Muscle layer of colon (tissue), 2 donors: ENCODE data around the gene SMAD4.
"Not testable (repeated sequence)": the region's sequence is repeated elsewhere in the genome, so short reads cannot be mapped to it uniquely, and the experiment has no call there.

Source experiments
- H3K27ac ChIP-seq: one replicate; pipeline ENCODE4 v1.7.0; 2013; ENCODE audit warnings: low read depth, mild to moderate bottlenecking, low read length, moderate library complexity
- H3K27me3 ChIP-seq, 2 donors: one replicate each; pipeline ENCODE4 v1.7.0; 2013; ENCODE audit warnings: low read length in 2 of 2, mild to moderate bottlenecking in 2 of 2; ENCODE audit not compliant: insufficient read depth in 2 of 2, control insufficient read depth in 1 of 2
- H3K36me3 ChIP-seq: one replicate; pipeline ENCODE4 v1.7.0; 2013; ENCODE audit warnings: mild to moderate bottlenecking, low read length; ENCODE audit not compliant: insufficient read depth
- H3K4me1 ChIP-seq: one replicate; pipeline ENCODE4 v1.7.0; 2013; ENCODE audit warnings: mild to moderate bottlenecking, low read length; ENCODE audit not compliant: insufficient read depth
- H3K4me3 ChIP-seq, 2 donors: one replicate each; pipeline ENCODE4 v1.7.0; 2013; ENCODE audit warnings: low read length in 2 of 2, low read depth in 1 of 2, mild to moderate bottlenecking in 1 of 2, moderate library complexity in 1 of 2
- H3K9ac ChIP-seq: one replicate; pipeline ENCODE4 v1.7.0; 2013; ENCODE audit warnings: low read length
- H3K9me3 ChIP-seq: one replicate; pipeline ENCODE4 v1.7.0; 2013; ENCODE audit warnings: mild to moderate bottlenecking, low read length
- donor health status: abdominal sarcoma.
- donor health status: Adenocarcinoma of cecum.

The SMAD4 gene

DNA sequence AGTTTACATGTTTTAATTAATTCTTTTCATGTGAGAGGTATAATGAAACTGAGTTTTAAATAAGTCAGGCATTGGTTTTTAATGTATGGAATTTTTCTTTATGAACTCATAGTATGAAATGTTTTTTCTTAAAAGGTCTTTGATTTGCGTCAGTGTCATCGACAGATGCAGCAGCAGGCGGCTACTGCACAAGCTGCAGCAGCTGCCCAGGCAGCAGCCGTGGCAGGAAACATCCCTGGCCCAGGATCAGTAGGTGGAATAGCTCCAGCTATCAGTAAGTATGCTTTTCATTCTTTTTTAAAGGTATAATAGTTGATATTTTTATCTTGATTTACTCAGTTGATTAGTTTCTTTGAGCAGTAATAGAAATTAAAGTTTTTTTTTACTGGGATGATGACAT lies 46.5 kb downstream of the SMAD4 start:
- peaks cover 20% of the 10 kb centered on the region for H3K4me1 ChIP-seq
- peaks cover 22% of the 10 kb centered on the region for H3K36me3 ChIP-seq
- no peaks in the 10 kb centered on the region for H3K9me3 ChIP-seq
- H3K27me3 ChIP-seq, result no peaks in the 10 kb centered on the region
- H3K9ac ChIP-seq, result no peak overlapping the region
- H3K4me3 ChIP-seq, result no peak overlapping the region
- no peak overlapping the region for H3K27ac ChIP-seq

DNA sequence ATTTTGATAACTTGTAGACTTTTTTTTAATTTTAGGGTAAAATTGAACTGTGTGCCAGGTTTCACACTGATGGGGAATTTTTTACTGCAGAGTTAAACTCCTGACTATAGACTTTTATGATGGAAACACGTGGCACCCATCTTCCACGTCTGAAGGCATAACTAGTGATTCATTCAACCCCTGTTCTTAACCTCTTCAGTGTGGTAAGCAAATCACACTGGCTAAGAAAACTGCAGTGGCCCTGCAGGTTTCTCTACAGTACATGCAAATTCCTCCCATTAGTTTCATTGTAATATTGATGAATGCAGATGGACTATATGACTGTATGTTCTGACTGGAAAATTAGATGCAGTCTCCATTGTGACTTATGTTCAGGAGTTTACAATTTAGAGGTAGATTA lies 47.2 kb downstream of the SMAD4 start:
- Histone ChIP-seq H3K9me3 (no peaks in the 10 kb centered on the region), H3K36me3 (peaks cover 26% of the 10 kb centered on the region), H3K4me1 (peaks cover 20% of the 10 kb centered on the region), H3K27ac (no peak overlapping the region), H3K9ac (no peak overlapping the region), H3K27me3 (no peaks in the 10 kb centered on the region), H3K4me3 (no peak overlapping the region)

DNA sequence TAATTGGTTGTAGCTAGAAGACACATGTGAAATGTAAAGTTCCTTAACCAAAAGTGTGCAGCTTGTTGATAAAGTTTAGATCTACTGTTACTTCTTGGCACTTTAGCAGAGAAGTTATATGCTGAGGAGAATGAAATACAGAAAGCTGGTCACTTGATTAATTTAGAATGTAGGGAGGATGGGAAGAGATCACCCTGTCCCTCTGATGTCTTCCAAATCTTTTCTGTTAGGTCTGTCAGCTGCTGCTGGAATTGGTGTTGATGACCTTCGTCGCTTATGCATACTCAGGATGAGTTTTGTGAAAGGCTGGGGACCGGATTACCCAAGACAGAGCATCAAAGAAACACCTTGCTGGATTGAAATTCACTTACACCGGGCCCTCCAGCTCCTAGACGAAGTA lies 48.0 kb downstream of the SMAD4 start:
- Histone ChIP-seq H3K27me3 (no peaks in the 10 kb centered on the region), H3K9ac (no peak overlapping the region), H3K9me3 (no peaks in the 10 kb centered on the region), H3K4me1 (peaks cover 16% of the 10 kb centered on the region), H3K27ac (no peak overlapping the region), H3K4me3 (no peak overlapping the region), H3K36me3 (peaks cover 30% of the 10 kb centered on the region)

DNA sequence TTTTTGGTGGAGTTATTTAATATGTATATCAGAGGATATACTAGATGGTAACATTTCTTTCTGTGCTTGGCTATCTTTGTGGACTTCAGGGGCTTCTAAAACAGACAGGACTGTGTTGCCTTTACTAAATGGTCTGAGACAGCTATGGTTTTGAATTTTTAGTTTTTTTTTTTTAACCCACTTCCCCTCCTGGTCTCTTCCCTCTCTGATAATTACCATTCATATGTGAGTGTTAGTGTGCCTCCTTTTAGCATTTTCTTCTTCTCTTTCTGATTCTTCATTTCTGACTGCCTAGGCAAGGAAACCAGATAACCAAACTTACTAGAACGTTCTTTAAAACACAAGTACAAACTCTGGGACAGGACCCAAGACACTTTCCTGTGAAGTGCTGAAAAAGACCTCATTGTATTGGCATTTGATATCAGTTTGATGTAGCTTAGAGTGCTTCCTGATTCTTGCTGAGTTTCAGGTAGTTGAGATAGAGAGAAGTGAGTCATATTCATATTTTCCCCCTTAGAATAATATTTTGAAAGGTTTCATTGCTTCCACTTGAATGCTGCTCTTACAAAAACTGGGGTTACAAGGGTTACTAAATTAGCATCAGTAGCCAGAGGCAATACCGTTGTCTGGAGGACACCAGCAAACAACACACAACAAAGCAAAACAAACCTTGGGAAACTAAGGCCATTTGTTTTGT lies 52.7 kb downstream of the SMAD4 start:
- Histone ChIP-seq H3K27ac (no peak overlapping the region), H3K9ac (no peak overlapping the region), H3K4me1 (no peaks in the 10 kb centered on the region), H3K27me3 (no peaks in the 10 kb centered on the region), H3K9me3 (no peaks in the 10 kb centered on the region), H3K4me3 (no peak overlapping the region), H3K36me3 (peaks cover 39% of the 10 kb centered on the region)

DNA sequence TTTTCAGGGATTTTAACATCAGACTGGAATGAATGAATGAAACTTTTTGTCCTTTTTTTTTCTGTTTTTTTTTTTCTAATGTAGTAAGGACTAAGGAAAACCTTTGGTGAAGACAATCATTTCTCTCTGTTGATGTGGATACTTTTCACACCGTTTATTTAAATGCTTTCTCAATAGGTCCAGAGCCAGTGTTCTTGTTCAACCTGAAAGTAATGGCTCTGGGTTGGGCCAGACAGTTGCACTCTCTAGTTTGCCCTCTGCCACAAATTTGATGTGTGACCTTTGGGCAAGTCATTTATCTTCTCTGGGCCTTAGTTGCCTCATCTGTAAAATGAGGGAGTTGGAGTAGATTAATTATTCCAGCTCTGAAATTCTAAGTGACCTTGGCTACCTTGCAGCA lies 53.4 kb downstream of the SMAD4 start:
- no peaks in the 10 kb centered on the region for H3K9me3 ChIP-seq
- no peaks in the 10 kb centered on the region for H3K4me1 ChIP-seq

DNA sequence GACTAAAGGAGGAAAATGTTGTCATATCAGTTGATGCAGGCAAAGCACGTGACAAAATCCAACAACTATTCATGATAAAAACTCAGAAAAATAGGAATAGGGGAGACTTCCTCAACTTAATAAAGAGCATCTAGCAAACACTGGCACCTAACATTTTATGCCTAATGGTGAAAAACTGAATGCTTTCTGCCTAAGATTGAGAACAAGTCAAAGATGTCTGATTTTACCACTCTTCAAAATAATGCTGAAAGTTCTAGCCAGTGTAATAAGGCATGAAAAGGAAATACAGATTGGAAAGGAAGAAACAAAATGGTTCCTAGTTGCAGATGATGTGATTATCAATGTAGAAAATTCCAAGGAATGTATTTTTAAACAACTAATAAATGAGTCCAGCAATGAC lies 58.4 kb downstream of the SMAD4 start:
- H3K27ac ChIP-seq, result no peak overlapping the region
- no peaks in the 10 kb centered on the region for H3K4me1 ChIP-seq
- no peak overlapping the region for H3K4me3 ChIP-seq
- no peaks in the 10 kb centered on the region for H3K9me3 ChIP-seq
- no peaks in the 10 kb centered on the region for H3K27me3 ChIP-seq
- H3K9ac ChIP-seq, result no peak overlapping the region
- peaks cover 10% of the 10 kb centered on the region for H3K36me3 ChIP-seq

More for the DNA sequence above, 53.4 kb downstream of the SMAD4 start:
- Histone ChIP-seq H3K27me3 (no peaks in the 10 kb centered on the region), H3K9ac (no peak overlapping the region), H3K4me3 (no peak overlapping the region), H3K36me3 (peaks cover 32% of the 10 kb centered on the region), H3K27ac (no peak overlapping the region)

DNA sequence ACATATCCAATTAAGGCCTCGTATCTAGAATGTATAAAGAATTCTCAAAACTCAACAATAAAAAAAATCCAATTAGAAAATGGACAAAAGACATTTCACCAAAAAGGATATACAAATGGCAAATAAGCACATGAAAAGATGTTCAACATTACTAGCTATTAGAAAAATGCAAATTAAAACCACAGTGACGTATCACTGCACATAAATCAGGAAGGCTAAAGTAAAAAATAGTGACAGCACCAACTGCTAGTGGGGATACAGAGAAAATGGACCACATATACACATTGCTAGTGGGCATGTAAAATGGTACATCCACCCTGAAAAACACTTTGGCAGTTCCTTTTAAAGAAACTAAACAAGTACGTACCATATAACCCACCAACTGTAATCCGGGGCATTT lies 59.7 kb downstream of the SMAD4 start:
- H3K4me1 ChIP-seq, result no peaks in the 10 kb centered on the region
- H3K27me3 ChIP-seq, result no peaks in the 10 kb centered on the region
- H3K9me3 ChIP-seq, result no peaks in the 10 kb centered on the region
- H3K27ac ChIP-seq, result no peak overlapping the region
- no peak overlapping the region for H3K4me3 ChIP-seq
- peaks cover 10% of the 10 kb centered on the region for H3K36me3 ChIP-seq
- H3K9ac ChIP-seq, result no peak overlapping the region

DNA sequence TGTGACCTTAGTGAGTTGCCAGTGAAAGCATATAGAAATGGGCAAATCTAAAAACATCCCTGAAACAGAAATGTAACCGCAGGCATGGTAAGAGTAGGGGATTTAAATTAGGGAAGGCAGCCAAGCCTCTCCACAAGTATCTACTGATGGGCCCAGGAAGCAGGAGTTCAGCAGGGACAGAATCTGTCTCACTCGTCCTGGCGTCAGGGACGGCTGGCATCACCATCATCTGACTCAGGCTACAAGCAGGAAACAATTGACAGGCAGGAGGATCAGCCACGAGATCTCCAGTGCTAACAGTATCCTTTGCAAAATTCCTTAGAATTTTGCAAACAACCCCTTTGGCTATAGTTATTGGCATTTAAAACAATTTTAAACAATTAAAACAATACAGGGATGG lies 61.3 kb downstream of the SMAD4 start:
- Histone ChIP-seq H3K4me3 (no peak overlapping the region), H3K27ac (no peak overlapping the region), H3K9me3 (no peaks in the 10 kb centered on the region), H3K4me1 (no peaks in the 10 kb centered on the region), H3K9ac (no peak overlapping the region), H3K36me3 (peaks cover under 1% of the 10 kb centered on the region), H3K27me3 (no peaks in the 10 kb centered on the region)

DNA sequence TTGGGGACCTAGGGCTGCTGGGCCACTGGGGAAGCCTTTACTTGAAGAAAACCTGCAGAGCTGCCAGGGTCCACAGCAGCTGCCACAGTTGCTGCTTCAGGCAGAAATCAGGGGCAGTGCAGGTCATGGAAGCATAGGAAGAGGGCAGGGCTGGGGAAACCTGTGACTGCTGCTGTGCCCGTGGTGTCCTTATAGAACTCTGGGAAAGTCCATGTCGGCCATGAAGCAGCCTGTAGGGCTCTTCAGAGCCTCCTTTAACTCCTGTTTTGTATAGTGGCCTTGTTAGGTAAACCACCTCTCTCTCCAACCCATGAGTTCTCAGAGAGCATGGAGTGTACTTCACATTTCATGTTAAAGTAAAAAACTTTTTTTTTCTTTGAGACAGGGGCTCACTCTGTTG lies 62.1 kb downstream of the SMAD4 start:
- Histone ChIP-seq H3K36me3 (no peaks in the 10 kb centered on the region), H3K27me3 (no peaks in the 10 kb centered on the region), H3K9ac (no peak overlapping the region), H3K4me3 (no peak overlapping the region), H3K9me3 (no peaks in the 10 kb centered on the region), H3K4me1 (peaks cover 5% of the 10 kb centered on the region), H3K27ac (no peak overlapping the region)

DNA sequence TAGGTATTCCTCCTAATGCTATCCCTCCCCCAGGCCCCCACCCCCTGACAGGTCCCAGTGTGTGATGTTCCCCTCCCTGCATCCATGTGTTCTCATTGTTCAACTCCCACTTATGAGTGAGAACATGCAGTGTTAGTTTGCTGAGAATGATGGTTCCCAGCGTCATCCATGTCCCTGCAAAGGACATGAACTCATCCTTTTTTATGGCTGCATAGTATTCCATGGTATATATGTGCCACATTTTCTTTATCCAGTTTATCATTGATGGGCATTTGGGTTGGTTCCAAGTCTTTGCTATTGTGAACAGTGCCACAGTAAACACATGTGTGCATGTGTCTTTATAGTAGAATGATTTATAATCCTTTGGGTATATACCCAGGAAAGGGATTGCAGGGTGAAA lies 63.0 kb downstream of the SMAD4 start:
- not testable (repeated sequence) for H3K4me3 ChIP-seq, H3K27me3 ChIP-seq, H3K36me3 ChIP-seq, H3K9me3 ChIP-seq, H3K27ac ChIP-seq, H3K9ac ChIP-seq
- peaks cover 12% of the 10 kb centered on the region for H3K4me1 ChIP-seq

DNA sequence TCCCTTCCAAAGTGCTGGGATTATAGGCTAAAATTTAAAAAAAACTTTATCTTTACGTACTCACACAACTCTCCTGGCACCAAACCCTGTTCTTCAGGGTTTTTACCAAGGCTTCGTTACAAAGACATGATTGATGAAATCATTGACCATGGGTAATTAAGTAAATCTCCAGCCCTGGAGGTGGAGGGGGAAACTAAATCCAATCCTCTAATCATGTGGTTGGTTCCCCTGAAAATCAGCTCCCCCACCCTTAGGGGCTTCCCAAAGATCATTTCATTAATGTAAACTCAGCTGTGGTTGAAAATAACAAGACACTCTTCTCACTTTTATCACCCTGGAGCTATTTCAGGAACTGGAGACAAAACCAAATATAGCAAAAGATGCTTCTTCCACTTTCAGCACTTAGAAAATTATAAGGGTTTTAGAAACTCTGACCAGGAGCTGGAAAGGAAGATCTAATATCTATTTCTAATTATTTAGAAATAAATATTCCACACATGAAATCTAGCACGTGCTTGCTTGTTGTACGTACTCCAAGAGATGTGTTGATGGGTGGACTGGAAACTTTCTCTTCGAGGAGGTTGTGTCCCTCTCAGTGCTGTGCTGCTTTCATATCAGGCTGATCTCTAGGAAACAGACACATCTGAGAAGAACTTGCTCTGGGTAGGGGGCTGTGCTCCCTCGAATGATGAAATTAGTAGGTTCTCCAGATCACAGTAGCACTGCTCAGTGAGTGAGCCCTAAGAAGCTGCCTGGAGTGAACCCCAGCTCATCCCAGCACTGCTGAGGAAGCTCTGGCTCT lies 67.2 kb downstream of the SMAD4 start:
- Histone ChIP-seq H3K27ac (no peak overlapping the region), H3K27me3 (no peaks in the 10 kb centered on the region), H3K4me3 (no peak overlapping the region), H3K9me3 (no peaks in the 10 kb centered on the region), H3K4me1 (peaks cover 12% of the 10 kb centered on the region), H3K9ac (no peak overlapping the region), H3K36me3 (no peaks in the 10 kb centered on the region)

DNA sequence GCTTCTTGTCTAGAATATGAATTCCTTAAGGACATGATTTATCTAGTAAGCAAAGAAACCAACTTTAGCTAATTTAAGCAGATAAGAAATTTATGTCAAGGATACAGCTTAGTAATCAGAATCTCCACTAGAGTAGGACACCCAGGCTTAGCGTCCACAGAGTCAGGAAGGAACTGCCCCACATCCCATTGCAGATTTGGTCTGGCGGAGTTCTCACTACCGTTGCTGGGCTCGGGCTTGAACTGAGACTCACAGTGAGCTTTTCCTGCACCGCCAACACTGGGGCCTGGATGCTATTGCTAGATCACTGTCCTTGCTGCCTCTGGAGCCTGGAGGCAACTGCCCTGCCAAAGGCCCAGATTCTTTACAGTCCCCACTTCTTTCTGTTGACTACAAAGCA lies 68.1 kb downstream of the SMAD4 start:
- H3K4me1 ChIP-seq, result peaks cover 12% of the 10 kb centered on the region
- H3K9me3 ChIP-seq, result no peaks in the 10 kb centered on the region
- no peaks in the 10 kb centered on the region for H3K27me3 ChIP-seq
- H3K9ac ChIP-seq, result no peak overlapping the region
- no peak overlapping the region for H3K4me3 ChIP-seq
- H3K27ac ChIP-seq, result no peak overlapping the region
- H3K36me3 ChIP-seq, result no peaks in the 10 kb centered on the region
